Adrenal gland (tissue), 12 donors: ENCODE measurements around the gene L3MBTL3. TPM values are rescaled to one million over a fixed set of nuclear protein-coding genes. Genes with fewer than 3 reads are reported as not detected.

Experiments used
- DNase-seq, 7 donors: peaks; one replicate each; pipeline ENCODE4 v3.0.0-alpha.2; 2019 to 2020
- H3K27ac ChIP-seq, 5 donors: fragments of 200-600 bp; sonication (generic) in 4 of 5; 1 replicate in 3 of 5; 2 replicates in 2 of 5; pipeline versions ENCODE4 v1.5.1 to v1.8.0; 2016 to 2020; ENCODE audit warnings: mild to moderate bottlenecking in 1 of 5
- H3K27me3 ChIP-seq: fragments of 200-600 bp; 2 replicates; pipeline ENCODE4 v1.8.0; 2021
- H3K36me3 ChIP-seq, 2 donors: fragments of 200-600 bp; replicated peaks in 1 of 2; 1 replicate in 1 of 2; 2 replicates in 1 of 2; pipeline versions ENCODE4 v1.5.1 to v1.8.0; 2018 to 2022
- H3K4me1 ChIP-seq, 2 donors: fragments of 200-600 bp; replicated peaks in 1 of 2; 1 replicate in 1 of 2; 2 replicates in 1 of 2; pipeline versions ENCODE4 v1.5.1 to v1.8.0; 2018 to 2021
- H3K4me3 ChIP-seq, 4 donors: fragments of 200-600 bp; sonication (generic) in 3 of 4; one replicate each; pipeline ENCODE4 v1.5.1; 2016 to 2018
- H3K9me3 ChIP-seq, 3 donors: fragments of 200-600 bp; sonication (generic) in 1 of 3; replicated peaks in 1 of 3; 1 replicate in 2 of 3; 2 replicates in 1 of 3; pipeline versions ENCODE4 v1.5.1 to v1.8.0; 2016 to 2021
- CTCF ChIP-seq, 6 experiments: fragments of 450-650 bp in 4 of 6; fragments of 200-600 bp in 2 of 6; sonication (generic) in 1 of 6; IDR thresholded peaks; 1 replicate in 5 of 6; 2 replicates in 1 of 6; pipeline versions ENCODE4 v1.5.1 to v1.8.0; 2016 to 2021; ENCODE audit warnings: antibody characterized with exemption in 6 of 6, mild to moderate bottlenecking in 2 of 6, moderate library complexity in 1 of 6
- POLR2A ChIP-seq, 2 donors: fragments of 450-650 bp; IDR thresholded peaks; one replicate each; pipeline ENCODE4 v1.6.1; 2017; ENCODE audit warnings: antibody characterized with exemption in 2 of 2, mild to moderate bottlenecking in 2 of 2, moderate library complexity in 1 of 2
- WGBS, 4 donors: extraction: QIAGEN DNeasy Blood & Tissue Kit in 2 of 4; methylation state at CpG; one replicate each; pipeline versions ENCODE4 v1.1.5 to v1.1.7; 2013 to 2017; 5-methylcytosine and 5-hydroxymethylcytosine counted together
- intact Hi-C, 2 donors: fragments of 100-400 bp; cut with DNase I; formaldehyde crosslinking; loops; one replicate each; pipeline versions ENCODE4 v1.14.1 to v1.15.0; 2022 to 2023
- polyA plus RNA-seq, 3 donors: library from polyadenylated mRNA; stranded (reverse); fragments of 200-250 nt in 2 of 3; fragments of 350-450 nt in 1 of 3; fragmentation: Illumina TruSeq in 1 of 3; extraction: RNeasy Lipid Tissue Mini Kit (QIAGEN cat#74804) in 1 of 3; gene quantifications; one replicate each; pipeline ENCODE4 v1.2.3, GENCODE V29; 2013 to 2014
- total RNA-seq, 9 donors: library from RNA; depleted of rRNA in 4 of 9; stranded (reverse); fragments of >200 nt in 4 of 9; fragments of 120-200 nt in 1 of 9; fragmentation: NEBNext Ultra II Directional in 1 of 9; extraction: Animal tissue kit (Norgen Biotek cat#: 25700) in 1 of 9; gene quantifications; one replicate each; pipeline versions ENCODE4 v1.1.0 to v1.2.4, GENCODE V29; 2013 to 2023
- donor health status: healthy with polysubstance abuse.
- donor health status: Bipolar disorder and iron deficiency.
- donor health status: DM: yes; HTN: yes; CAD: no.
- donor health status: DM: no; HTN: no; CAD: no.
- donor health status: DM: no; HTN: no; CAD: no.
- donor health status: DM: yes; HTN: yes; CAD: no.

The L3MBTL3 gene
- total and polyA plus RNA-seq, 12 donors = 7.2 to 32.5 (median 17.3) TPM

GRCh38 chr6:130099119-130099518 is 80.7 kb downstream of the L3MBTL3 start:
- H3K27me3 ChIP-seq = no peaks in the 10 kb centered on the region
- TF ChIP-seq CTCF (IDR thresholded peaks at IDR 0.05) (no peak), POLR2A (IDR thresholded peaks at IDR 0.05) (no peak)
- DNase-seq = no peak
- intact Hi-C loops = no loop called here
- no peaks in the 10 kb centered on the region for H3K36me3 ChIP-seq
- 86 to 94% (median 93%) methylated on average over 3 of the region's 3 CpGs for WGBS, 4 donors
- H3K27ac ChIP-seq = no peak overlapping the region
- H3K9me3 ChIP-seq = no peaks in the 10 kb centered on the region
- no peak overlapping the region for H3K4me3 ChIP-seq
- H3K4me1 ChIP-seq = no peaks in the 10 kb centered on the region

GRCh38 chr6:130105996-130106704 is 87.8 kb downstream of the L3MBTL3 start:
- intact Hi-C loops = no loop called here
- Histone ChIP-seq H3K27me3 (no peaks in the 10 kb centered on the region), H3K36me3 (no peaks in the 10 kb centered on the region), H3K4me1 (no peaks in the 10 kb centered on the region), H3K9me3 (no peaks in the 10 kb centered on the region), H3K27ac (no peak overlapping the region), H3K4me3 (no peak overlapping the region)
- DNase-seq = no peak
- no peak for TF ChIP-seq CTCF (IDR thresholded peaks at IDR 0.05)
- no peak for TF ChIP-seq POLR2A (IDR thresholded peaks at IDR 0.05)
- WGBS, 4 donors = 82 to 90% (median 87%) methylated on average over 4 of the region's 4 CpGs

GRCh38 chr6:130107710-130108109 is 89.3 kb downstream of the L3MBTL3 start:
- TF ChIP-seq POLR2A (IDR thresholded peaks at IDR 0.05) = no peak
- no peak for TF ChIP-seq CTCF (IDR thresholded peaks at IDR 0.05)
- Histone ChIP-seq H3K27ac (no peak overlapping the region), H3K27me3 (no peaks in the 10 kb centered on the region), H3K36me3 (no peaks in the 10 kb centered on the region), H3K4me1 (no peaks in the 10 kb centered on the region), H3K9me3 (no peaks in the 10 kb centered on the region), H3K4me3 (no peak overlapping the region)
- no peak for DNase-seq
- 88 to 100% (median 97%) methylated on average over 1 of the region's 1 CpG for WGBS, 4 donors
- intact Hi-C loops = no loop called here

- no peak overlapping the region for H3K27ac ChIP-seq
- no peaks in the 10 kb centered on the region for H3K27me3 ChIP-seq
- WGBS, 4 donors = 80 to 100% (median 94%) methylated on average over 1 of the region's 1 CpG
- intact Hi-C loops = no loop called here
- no peak for DNase-seq
- H3K4me1 ChIP-seq = no peaks in the 10 kb centered on the region
- no peaks in the 10 kb centered on the region for H3K36me3 ChIP-seq
- no peak overlapping the region for H3K4me3 ChIP-seq
- no peaks in the 10 kb centered on the region for H3K9me3 ChIP-seq
- TF ChIP-seq CTCF (IDR thresholded peaks at IDR 0.05) = no peak
Observed at GRCh38 chr6:130111031-130111430, 92.7 kb downstream of the L3MBTL3 start.
